Subcutaneous adipose tissue (tissue), 4 donors: Measurements from ENCODE around the gene PTBP1. TPM values are rescaled to one million over a fixed set of nuclear protein-coding genes. Genes with fewer than 3 reads are reported as not detected.

Experiments
- total RNA-seq, 4 donors: library from RNA; depleted of rRNA; stranded (reverse); fragments of >200 nt; gene quantifications; one replicate each; pipeline ENCODE4 v1.1.0, GENCODE V29; 2016
- TF ChIP-seq, protein P1 (sequence below): fragments of 450-650 bp; IDR thresholded peaks from one replicate; pipeline ENCODE4 v1.5.1; 2016; ENCODE audit warnings: low read depth, mild to moderate bottlenecking, control low read depth, antibody characterized with exemption, moderate library complexity

The PTBP1 gene
- total RNA-seq, 4 donors from 2014 or later = 77.5 to 108 (median 87.8) TPM

DNA sequence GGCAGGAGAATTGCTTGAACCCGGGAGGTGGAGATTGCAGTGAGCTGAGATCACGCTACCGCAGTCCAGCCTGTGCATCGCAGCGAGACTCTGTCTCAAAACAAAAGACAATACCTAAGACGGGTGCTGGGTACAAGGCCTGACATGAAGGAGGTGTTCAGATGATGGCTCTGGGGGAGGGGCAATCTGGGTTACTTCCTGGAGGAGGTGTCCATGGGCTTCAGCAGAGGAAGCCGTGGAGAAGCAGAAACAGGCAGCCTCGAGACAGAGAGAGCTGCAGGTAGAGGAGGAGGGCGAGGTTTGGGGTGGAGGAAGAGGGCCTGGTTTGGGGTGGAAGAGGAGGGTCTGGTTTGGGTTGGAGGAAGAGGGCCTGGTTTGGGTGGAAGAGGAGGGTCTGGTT lies 42.7 kb upstream of the PTBP1 start:
- TF ChIP-seq, protein P1, sequence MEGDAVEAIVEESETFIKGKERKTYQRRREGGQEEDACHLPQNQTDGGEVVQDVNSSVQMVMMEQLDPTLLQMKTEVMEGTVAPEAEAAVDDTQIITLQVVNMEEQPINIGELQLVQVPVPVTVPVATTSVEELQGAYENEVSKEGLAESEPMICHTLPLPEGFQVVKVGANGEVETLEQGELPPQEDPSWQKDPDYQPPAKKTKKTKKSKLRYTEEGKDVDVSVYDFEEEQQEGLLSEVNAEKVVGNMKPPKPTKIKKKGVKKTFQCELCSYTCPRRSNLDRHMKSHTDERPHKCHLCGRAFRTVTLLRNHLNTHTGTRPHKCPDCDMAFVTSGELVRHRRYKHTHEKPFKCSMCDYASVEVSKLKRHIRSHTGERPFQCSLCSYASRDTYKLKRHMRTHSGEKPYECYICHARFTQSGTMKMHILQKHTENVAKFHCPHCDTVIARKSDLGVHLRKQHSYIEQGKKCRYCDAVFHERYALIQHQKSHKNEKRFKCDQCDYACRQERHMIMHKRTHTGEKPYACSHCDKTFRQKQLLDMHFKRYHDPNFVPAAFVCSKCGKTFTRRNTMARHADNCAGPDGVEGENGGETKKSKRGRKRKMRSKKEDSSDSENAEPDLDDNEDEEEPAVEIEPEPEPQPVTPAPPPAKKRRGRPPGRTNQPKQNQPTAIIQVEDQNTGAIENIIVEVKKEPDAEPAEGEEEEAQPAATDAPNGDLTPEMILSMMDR = no peak

DNA sequence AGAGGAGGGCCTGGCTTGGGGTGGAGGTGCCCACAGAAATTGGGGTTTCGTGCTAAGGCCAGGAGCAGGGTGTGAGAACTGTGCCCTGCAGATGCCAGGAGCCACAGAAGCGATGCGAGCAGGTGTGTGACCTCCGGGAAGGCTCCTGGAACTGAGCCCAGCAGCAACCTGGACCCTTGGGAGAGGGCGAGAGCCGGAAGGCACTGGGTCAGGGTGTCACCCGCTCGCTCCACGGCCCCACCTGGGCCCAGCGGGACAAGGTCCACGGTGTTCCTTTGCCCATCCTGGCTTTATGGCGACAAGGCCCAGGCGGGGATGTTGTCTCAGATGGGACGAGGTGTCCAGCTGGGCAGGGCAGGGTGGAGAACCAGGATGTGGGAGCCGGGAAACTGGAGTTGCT lies 42.2 kb upstream of the PTBP1 start:
- TF ChIP-seq, protein P1 = no peak

DNA sequence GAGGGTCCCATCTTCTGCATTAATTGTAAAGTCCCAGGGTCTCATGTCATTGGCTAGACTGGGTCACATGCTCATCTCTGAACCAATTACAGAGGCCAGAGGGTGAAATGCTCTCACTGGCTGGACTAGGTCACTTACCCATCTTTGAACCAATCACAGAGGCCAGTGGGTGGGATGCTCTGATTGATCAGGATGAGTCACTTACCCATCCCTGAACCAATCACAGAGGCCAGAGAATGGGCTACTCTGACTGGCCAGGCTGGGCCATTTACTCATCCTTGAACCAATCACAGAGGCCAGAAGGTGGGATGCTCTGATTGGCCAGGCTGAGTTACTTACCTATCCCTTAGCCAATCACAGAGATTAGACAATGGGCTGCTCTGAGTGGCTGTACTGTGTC lies 41.0 kb upstream of the PTBP1 start:
- TF ChIP-seq, protein P1 = no peak

DNA sequence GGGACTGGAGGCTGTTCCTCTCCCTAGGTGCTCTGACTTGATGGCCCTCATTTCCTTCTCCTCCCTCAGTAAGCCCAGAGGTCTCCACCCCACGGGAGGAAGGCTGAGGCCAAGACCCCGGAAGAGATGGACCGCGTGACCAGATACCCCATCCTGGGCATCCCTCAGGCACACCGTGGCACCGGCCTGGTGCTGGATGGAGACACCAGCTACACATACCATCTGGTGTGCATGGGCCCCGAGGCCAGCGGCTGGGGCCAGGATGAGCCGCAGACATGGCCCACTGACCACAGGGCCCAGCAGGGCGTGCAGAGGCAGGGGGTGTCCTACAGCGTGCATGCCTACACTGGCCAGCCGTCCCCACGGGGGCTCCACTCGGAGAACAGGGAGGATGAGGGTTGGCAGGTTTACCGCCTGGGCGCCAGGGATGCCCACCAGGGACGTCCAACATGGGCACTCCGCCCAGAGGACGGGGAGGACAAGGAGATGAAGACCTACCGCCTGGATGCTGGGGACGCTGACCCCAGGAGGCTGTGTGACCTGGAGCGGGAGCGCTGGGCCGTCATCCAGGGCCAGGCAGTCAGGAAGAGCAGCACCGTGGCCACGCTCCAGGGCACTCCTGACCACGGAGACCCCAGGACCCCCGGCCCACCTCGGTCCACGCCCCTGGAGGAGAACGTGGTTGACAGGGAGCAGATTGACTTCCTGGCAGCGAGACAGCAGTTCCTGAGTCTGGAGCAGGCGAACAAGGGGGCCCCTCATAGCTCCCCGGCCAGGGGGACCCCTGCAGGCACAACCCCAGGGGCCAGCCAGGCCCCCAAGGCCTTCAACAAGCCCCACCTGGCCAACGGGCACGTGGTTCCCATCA lies 40.2 kb upstream of the PTBP1 start:
- TF ChIP-seq, protein P1 = no peak

DNA sequence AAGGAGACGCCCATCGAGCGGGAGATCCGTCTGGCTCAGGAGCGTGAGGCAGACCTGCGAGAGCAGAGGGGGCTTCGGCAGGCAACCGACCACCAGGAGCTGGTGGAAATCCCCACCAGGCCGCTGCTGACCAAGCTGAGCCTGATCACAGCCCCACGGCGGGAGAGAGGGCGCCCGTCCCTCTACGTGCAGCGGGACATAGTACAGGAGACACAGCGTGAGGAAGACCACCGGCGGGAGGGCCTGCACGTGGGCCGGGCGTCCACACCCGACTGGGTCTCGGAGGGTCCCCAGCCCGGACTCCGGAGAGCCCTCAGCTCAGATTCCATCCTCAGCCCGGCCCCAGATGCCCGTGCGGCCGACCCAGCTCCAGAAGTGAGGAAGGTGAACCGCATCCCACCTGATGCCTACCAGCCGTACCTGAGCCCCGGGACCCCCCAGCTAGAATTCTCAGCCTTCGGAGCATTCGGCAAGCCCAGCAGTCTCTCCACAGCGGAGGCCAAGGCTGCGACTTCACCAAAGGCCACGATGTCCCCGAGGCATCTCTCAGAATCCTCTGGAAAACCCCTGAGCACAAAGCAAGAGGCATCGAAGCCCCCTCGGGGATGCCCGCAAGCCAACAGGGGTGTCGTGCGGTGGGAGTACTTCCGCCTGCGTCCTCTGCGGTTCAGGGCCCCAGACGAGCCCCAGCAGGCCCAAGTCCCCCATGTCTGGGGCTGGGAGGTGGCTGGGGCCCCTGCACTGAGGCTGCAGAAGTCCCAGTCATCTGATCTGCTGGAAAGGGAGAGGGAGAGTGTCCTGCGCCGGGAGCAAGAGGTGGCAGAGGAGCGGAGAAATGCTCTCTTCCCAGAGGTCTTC lies 39.2 kb upstream of the PTBP1 start:
- TF ChIP-seq, protein P1 = no peak

DNA sequence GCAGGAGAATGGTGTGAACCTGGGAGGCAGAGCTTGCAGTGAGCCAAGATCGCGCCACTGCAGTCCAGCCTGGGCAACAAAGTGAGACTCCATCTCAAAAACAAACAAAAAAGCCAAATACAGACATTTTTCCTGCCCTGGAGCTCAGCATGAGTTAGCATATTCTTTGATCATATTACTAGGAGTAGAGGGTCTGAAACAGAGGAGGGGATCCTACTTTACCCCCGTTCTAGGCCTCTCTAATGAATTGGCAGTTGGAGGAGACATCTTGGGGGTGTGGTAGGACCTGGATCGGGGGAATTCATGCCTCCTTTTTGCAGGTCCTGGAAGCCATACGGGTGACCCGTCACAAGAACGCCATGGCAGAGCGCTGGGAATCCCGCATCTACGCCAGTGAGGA lies 34.1 kb upstream of the PTBP1 start:
- TF ChIP-seq, protein P1 = no peak

DNA sequence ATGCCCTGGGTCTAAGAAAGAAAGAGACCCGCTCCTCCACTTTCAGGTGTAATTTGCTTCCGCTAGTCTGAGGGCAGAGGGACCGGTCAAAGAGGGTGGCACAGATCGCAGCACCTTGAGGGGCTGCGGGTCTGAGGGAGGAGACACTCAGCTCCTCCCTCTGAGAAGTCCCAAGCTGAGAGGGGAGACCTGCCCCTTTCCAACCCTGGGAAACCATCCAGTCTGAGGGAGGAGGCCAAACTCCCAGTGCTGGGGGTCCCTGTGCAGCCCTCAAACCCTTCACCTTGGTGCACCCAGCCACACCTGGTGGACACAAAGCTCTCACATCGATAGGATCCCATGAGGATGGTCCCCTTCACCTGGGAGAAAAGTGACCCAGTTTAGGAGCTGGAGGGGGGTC lies 33.4 kb upstream of the PTBP1 start:
- TF ChIP-seq, protein P1 = no peak
